SU-DHL-6 (cell line): Measurements from ENCODE around the gene RECK.

ENCODE experiments used
- CTCF ChIP-seq: fragments of 200-600 bp; sonication (generic); IDR thresholded peaks from one replicate; pipeline ENCODE4 v1.5.1; 2017; ENCODE audit warnings: antibody characterized with exemption, mild to moderate bottlenecking, low read length, moderate library complexity; ENCODE audit not compliant: insufficient read depth, poor library complexity, severe bottlenecking
- EZH2phosphoT487 ChIP-seq: fragments of 200-600 bp; sonication (generic), shearing (Covaris generic); conservative IDR thresholded peaks from 2 replicates; pipeline ENCODE4 v1.6.1; 2018; ENCODE audit warnings: mild to moderate bottlenecking, antibody characterized with exemption, low read length, moderate library complexity, mixed read lengths

- TF ChIP-seq CTCF (no peak), EZH2phosphoT487 (no peak)
Observed at GRCh38 chr9:36158917-36159316, 122.2 kb downstream of the RECK start.
